ENCODE data around the gene SPPL3.

DNA sequence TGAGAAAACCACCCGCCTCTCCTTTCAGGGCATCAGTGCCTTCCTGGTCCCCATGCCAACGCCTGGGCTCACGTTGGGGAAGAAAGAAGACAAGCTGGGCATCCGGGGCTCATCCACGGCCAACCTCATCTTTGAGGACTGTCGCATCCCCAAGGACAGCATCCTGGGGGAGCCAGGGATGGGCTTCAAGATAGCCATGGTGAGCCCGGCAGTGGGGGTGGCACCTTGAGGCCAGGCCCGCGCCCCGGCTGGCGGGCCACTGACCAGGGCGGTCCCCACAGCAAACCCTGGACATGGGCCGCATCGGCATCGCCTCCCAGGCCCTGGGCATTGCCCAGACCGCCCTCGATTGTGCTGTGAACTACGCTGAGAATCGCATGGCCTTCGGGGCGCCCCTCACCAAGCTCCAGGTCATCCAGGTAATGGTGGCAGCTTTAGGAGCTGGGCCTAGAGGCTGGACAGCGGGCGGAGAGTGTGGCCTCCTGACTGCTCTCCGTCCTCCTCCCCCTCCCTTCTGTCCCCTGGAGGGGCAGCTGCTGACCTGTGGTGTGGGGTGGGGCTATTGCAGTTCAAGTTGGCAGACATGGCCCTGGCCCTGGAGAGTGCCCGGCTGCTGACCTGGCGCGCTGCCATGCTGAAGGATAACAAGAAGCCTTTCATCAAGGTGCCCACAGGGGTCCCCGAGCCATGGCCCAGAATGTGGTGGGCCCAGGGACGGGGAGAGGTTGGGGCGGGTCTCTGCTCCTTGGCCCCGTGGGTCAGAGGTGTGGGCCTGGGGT is 165.7 kb downstream of the SPPL3 start:
- TF ChIP-seq, protein P1, sequence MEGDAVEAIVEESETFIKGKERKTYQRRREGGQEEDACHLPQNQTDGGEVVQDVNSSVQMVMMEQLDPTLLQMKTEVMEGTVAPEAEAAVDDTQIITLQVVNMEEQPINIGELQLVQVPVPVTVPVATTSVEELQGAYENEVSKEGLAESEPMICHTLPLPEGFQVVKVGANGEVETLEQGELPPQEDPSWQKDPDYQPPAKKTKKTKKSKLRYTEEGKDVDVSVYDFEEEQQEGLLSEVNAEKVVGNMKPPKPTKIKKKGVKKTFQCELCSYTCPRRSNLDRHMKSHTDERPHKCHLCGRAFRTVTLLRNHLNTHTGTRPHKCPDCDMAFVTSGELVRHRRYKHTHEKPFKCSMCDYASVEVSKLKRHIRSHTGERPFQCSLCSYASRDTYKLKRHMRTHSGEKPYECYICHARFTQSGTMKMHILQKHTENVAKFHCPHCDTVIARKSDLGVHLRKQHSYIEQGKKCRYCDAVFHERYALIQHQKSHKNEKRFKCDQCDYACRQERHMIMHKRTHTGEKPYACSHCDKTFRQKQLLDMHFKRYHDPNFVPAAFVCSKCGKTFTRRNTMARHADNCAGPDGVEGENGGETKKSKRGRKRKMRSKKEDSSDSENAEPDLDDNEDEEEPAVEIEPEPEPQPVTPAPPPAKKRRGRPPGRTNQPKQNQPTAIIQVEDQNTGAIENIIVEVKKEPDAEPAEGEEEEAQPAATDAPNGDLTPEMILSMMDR (tag by site-specific recombination; IDR thresholded peaks at IDR 0.05): no peak
- TF ChIP-seq ZNF335 (tag by site-specific recombination; conservative IDR thresholded peaks at IDR 0.05): no peak
- no peak for TF ChIP-seq RBAK (tag by site-specific recombination; IDR thresholded peaks at IDR 0.05)
- no peak for TF ChIP-seq ZSCAN16 (tag by site-specific recombination; IDR thresholded peaks at IDR 0.05)
- TF ChIP-seq SP2 (tag by site-specific recombination; IDR thresholded peaks at IDR 0.05): no peak
- TF ChIP-seq, protein P2, sequence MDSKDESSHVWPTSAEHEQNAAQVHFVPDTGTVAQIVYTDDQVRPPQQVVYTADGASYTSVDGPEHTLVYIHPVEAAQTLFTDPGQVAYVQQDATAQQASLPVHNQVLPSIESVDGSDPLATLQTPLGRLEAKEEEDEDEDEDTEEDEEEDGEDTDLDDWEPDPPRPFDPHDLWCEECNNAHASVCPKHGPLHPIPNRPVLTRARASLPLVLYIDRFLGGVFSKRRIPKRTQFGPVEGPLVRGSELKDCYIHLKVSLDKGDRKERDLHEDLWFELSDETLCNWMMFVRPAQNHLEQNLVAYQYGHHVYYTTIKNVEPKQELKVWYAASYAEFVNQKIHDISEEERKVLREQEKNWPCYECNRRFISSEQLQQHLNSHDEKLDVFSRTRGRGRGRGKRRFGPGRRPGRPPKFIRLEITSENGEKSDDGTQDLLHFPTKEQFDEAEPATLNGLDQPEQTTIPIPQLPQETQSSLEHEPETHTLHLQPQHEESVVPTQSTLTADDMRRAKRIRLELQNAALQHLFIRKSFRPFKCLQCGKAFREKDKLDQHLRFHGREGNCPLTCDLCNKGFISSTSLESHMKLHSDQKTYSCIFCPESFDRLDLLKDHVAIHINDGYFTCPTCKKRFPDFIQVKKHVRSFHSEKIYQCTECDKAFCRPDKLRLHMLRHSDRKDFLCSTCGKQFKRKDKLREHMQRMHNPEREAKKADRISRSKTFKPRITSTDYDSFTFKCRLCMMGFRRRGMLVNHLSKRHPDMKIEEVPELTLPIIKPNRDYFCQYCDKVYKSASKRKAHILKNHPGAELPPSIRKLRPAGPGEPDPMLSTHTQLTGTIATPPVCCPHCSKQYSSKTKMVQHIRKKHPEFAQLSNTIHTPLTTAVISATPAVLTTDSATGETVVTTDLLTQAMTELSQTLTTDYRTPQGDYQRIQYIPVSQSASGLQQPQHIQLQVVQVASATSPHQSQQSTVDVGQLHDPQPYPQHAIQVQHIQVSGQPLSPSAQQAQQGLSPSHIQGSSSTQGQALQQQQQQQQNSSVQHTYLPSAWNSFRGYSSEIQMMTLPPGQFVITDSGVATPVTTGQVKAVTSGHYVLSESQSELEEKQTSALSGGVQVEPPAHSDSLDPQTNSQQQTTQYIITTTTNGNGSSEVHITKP (tag by site-specific recombination; IDR thresholded peaks at IDR 0.05): no peak
- TF ChIP-seq, protein P3, sequence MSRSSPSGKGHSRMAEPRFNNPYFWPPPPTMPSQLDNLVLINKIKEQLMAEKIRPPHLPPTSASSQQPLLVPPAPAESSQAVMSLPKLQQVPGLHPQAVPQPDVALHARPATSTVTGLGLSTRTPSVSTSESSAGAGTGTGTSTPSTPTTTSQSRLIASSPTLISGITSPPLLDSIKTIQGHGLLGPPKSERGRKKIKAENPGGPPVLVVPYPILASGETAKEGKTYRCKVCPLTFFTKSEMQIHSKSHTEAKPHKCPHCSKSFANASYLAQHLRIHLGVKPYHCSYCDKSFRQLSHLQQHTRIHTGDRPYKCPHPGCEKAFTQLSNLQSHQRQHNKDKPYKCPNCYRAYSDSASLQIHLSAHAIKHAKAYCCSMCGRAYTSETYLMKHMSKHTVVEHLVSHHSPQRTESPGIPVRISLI (tag by site-specific recombination; IDR thresholded peaks at IDR 0.05): no peak
- no peak for TF ChIP-seq HOXD13 (CRISPR knock-in tag; IDR thresholded peaks at IDR 0.05; ENCODE audit: borderline replicate concordance)
- no peak for TF ChIP-seq ZNF114 (tag by site-specific recombination; IDR thresholded peaks at IDR 0.05)
- TF ChIP-seq, protein P4, sequence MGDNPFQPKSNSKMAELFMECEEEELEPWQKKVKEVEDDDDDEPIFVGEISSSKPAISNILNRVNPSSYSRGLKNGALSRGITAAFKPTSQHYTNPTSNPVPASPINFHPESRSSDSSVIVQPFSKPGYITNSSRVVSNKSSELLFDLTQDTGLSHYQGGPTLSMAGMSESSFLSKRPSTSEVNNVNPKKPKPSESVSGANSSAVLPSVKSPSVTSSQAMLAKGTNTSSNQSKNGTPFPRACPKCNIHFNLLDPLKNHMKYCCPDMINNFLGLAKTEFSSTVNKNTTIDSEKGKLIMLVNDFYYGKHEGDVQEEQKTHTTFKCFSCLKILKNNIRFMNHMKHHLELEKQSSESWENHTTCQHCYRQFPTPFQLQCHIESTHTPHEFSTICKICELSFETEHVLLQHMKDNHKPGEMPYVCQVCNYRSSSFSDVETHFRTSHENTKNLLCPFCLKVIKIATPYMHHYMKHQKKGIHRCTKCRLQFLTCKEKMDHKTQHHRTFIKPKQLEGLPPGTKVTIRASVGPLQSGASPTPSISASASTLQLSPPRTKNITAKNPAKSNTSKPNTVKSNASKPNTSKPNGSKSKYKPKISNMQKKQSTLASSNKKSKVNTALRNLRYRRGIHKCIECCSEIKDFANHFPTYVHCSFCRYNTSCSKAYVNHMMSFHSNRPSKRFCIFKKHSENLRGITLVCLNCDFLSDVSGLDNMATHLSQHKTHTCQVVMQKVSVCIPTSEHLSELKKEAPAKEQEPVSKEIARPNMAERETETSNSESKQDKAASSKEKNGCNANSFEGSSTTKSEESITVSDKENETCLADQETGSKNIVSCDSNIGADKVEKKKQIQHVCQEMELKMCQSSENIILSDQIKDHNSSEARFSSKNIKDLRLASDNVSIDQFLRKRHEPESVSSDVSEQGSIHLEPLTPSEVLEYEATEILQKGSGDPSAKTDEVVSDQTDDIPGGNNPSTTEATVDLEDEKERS (tag by site-specific recombination; IDR thresholded peaks at IDR 0.05): no peak

Measured in HEK293 (cell line).